Fibroblast of the aortic adventitia (primary cell): ENCODE data around the gene ANKRD6. TPM values are rescaled to one million over a fixed set of nuclear protein-coding genes. Genes with fewer than 3 reads are reported as not detected.

Experiments
- DNase-seq: peaks from one replicate; pipeline ENCODE4 v3.0.0-alpha.2; 2010; ENCODE audit warnings: low read depth
- H3K4me3 ChIP-seq: 2 replicates; pipeline ENCODE4 v1.5.1; 2011; ENCODE audit warnings: low read depth, mild to moderate bottlenecking, control low read depth, low read length, moderate library complexity
- total RNA-seq: library from RNA; depleted of rRNA; stranded (reverse); fragments of >200 nt; gene quantifications from 2 replicates; pipeline ENCODE4 v1.2.3, GENCODE V29; 2012; ENCODE audit warnings: low replicate concordance
- TF ChIP-seq, protein P1 (sequence below): IDR thresholded peaks from 2 replicates; pipeline ENCODE4 v1.5.1; 2011; ENCODE audit warnings: mild to moderate bottlenecking, low read length, control low read depth, inconsistent platforms; ENCODE audit not compliant: insufficient read depth

Gene ANKRD6
- total RNA-seq, 1 donor: 14.6 TPM

- DNase-seq: no peak
- no peak overlapping the region for H3K4me3 ChIP-seq
- TF ChIP-seq, protein P1, sequence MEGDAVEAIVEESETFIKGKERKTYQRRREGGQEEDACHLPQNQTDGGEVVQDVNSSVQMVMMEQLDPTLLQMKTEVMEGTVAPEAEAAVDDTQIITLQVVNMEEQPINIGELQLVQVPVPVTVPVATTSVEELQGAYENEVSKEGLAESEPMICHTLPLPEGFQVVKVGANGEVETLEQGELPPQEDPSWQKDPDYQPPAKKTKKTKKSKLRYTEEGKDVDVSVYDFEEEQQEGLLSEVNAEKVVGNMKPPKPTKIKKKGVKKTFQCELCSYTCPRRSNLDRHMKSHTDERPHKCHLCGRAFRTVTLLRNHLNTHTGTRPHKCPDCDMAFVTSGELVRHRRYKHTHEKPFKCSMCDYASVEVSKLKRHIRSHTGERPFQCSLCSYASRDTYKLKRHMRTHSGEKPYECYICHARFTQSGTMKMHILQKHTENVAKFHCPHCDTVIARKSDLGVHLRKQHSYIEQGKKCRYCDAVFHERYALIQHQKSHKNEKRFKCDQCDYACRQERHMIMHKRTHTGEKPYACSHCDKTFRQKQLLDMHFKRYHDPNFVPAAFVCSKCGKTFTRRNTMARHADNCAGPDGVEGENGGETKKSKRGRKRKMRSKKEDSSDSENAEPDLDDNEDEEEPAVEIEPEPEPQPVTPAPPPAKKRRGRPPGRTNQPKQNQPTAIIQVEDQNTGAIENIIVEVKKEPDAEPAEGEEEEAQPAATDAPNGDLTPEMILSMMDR: no peak
These were observed 114.3 kb downstream of the ANKRD6 start for GRCh38 chr6:89547281-89547680.

GRCh38 chr6:89553431-89553830 lies 120.5 kb downstream of the ANKRD6 start:
- TF ChIP-seq, protein P1: no peak
- no peak overlapping the region for H3K4me3 ChIP-seq
- no peak for DNase-seq

- no peak overlapping the region for H3K4me3 ChIP-seq
- DNase-seq: no peak
- TF ChIP-seq, protein P1: no peak
These were observed 121.2 kb downstream of the ANKRD6 start for GRCh38 chr6:89554106-89554505.

GRCh38 chr6:89555031-89555430 lies 122.1 kb downstream of the ANKRD6 start:
- H3K4me3 ChIP-seq: no peak overlapping the region
- TF ChIP-seq, protein P1: no peak
- DNase-seq: no peak

GRCh38 chr6:89555806-89556205 lies 122.9 kb downstream of the ANKRD6 start:
- TF ChIP-seq, protein P1: no peak
- DNase-seq: no peak
- H3K4me3 ChIP-seq: no peak overlapping the region

GRCh38 chr6:89559487-89559886 lies 126.5 kb downstream of the ANKRD6 start:
- DNase-seq: no peak
- no peak overlapping the region for H3K4me3 ChIP-seq
- TF ChIP-seq, protein P1: no peak
